MCF 10A (cell line): ENCODE measurements around the gene C1GALT1C1L. TPM values are rescaled to one million over a fixed set of nuclear protein-coding genes. Genes with fewer than 3 reads are reported as not detected.

Source experiments
- BruUV-seq: library from RNA; stranded (reverse); fragments of 400-500 nt; replicated peaks from 2 replicates; lab custom pipeline; 2021; lab: Mats Ljungman, UMichigan
- CTCF ChIA-PET: fragments of 300-600 bp; sonication (Branson Sonifier 250); formaldehyde crosslinking; extraction: SDS; loops from one replicate; lab custom pipeline; 2021; ENCODE audit warnings: antibody characterized with exemption, inconsistent platforms; lab: Yijun Ruan, JAX
- POLR2A ChIA-PET: fragments of 300-600, 350-650 bp; sonication (Branson Sonifier 250); formaldehyde crosslinking; extraction: SDS; loops from one replicate; lab custom pipeline; 2020; ENCODE audit warnings: antibody characterized with exemption, inconsistent platforms; lab: Yijun Ruan, JAX
- DNase-seq: peaks from one replicate; pipeline ENCODE4 v3.0.0-alpha.2; 2018; ENCODE audit not compliant: unreplicated experiment
- H3K27ac Mint-ChIP-seq: one replicate; pipeline ENCODE4 v1.8.0; 2022; ENCODE audit warnings: mild to moderate bottlenecking, low read depth, mixed read lengths; ENCODE audit not compliant: unreplicated experiment
- H3K27me3 Mint-ChIP-seq: one replicate; pipeline ENCODE4 v1.8.0; 2022; ENCODE audit warnings: mixed read lengths; ENCODE audit not compliant: insufficient read depth, unreplicated experiment
- H3K36me3 Mint-ChIP-seq: one replicate; pipeline ENCODE4 v1.8.0; 2022; ENCODE audit warnings: mild to moderate bottlenecking, moderate library complexity, mixed read lengths; ENCODE audit not compliant: insufficient read depth, unreplicated experiment
- H3K4me1 Mint-ChIP-seq: one replicate; pipeline ENCODE4 v1.8.0; 2022; ENCODE audit warnings: mixed read lengths; ENCODE audit not compliant: insufficient read depth, unreplicated experiment
- H3K4me3 Mint-ChIP-seq: one replicate; pipeline ENCODE4 v1.8.0; 2022; ENCODE audit warnings: mild to moderate bottlenecking, moderate library complexity, mixed read lengths; ENCODE audit not compliant: unreplicated experiment
- H3K9me3 Mint-ChIP-seq: one replicate; pipeline ENCODE4 v1.8.0; 2022; ENCODE audit warnings: mixed read lengths; ENCODE audit not compliant: unreplicated experiment
- intact Hi-C: fragments of 100-400 bp; cut with micrococcal nuclease; formaldehyde crosslinking; loops from 2 replicates; pipeline ENCODE4 v1.14.1; 2022
- total RNA-seq: library from RNA; stranded (reverse); gene quantifications from 2 replicates; pipeline ENCODE4 v1.2.3, GENCODE V29; 2022
- TF ChIP-seq, protein P1 (sequence below): fragments of 200-600 bp; IDR thresholded peaks from one replicate; pipeline ENCODE4 v1.8.0; 2022; ENCODE audit warnings: antibody characterized with exemption, mild to moderate bottlenecking; ENCODE audit not compliant: unreplicated experiment

Gene C1GALT1C1L
- total RNA-seq, 1 experiment from 2014 or later = not detected

DNA sequence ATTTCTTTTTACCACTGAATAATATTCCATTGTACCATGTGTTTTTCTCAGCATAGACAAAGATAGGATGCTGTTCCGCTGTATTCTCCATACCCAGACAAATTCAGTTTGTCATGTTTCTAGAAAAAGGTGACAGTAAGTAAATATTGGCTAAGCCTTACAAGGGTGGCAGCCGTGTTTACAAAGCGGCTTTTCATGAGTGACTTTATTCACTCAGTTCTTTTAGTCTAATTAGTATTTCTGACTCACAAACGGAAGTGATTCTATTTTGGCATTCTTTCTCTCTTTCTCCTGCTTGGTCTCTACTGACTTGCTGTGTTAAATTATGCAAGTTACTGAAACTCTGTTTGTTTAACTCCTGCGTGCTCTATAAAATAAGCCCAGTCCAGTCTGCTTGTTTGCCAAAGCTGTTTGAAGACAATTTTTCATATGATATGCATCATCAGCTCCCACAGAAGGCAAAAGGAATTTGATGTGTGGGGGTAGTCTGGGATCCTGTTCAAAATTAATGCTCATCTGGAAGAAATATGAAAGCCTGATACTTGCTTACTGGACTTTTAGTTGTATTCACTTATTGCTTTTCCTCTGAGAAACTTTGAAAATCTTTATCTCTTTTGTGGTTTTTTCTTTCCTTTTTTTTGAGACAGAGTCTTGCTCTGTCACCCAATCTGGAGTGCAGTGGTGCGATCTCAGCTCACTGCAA lies 41.5 kb downstream of the C1GALT1C1L start:
- Mint-ChIP-seq H3K36me3 (no peaks in the 10 kb centered on the region), H3K27ac (no peak overlapping the region), H3K9me3 (no peaks in the 10 kb centered on the region), H3K4me1 (peaks cover 26% of the 10 kb centered on the region), H3K4me3 (peak overlapping the region; percentile 24), H3K27me3 (peaks cover 36% of the 10 kb centered on the region)
- CTCF ChIA-PET = interaction anchor here (0.7 kb wide), 1 partner anchor 9 kb away, joined by 3 read pairs; no protein-coding TSS in a partner anchor
- DNase-seq = peak; percentile 45
- BruUV-seq = no TSS peak
- POLR2A ChIA-PET = interaction anchor here (0.9 kb wide), 1 partner anchor 139 kb away, joined by 3 read pairs; the partner anchor contains the start of gene DYNC2LI1
- intact Hi-C loops = no loop called here
- TF ChIP-seq, protein P1, sequence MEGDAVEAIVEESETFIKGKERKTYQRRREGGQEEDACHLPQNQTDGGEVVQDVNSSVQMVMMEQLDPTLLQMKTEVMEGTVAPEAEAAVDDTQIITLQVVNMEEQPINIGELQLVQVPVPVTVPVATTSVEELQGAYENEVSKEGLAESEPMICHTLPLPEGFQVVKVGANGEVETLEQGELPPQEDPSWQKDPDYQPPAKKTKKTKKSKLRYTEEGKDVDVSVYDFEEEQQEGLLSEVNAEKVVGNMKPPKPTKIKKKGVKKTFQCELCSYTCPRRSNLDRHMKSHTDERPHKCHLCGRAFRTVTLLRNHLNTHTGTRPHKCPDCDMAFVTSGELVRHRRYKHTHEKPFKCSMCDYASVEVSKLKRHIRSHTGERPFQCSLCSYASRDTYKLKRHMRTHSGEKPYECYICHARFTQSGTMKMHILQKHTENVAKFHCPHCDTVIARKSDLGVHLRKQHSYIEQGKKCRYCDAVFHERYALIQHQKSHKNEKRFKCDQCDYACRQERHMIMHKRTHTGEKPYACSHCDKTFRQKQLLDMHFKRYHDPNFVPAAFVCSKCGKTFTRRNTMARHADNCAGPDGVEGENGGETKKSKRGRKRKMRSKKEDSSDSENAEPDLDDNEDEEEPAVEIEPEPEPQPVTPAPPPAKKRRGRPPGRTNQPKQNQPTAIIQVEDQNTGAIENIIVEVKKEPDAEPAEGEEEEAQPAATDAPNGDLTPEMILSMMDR = no peak

DNA sequence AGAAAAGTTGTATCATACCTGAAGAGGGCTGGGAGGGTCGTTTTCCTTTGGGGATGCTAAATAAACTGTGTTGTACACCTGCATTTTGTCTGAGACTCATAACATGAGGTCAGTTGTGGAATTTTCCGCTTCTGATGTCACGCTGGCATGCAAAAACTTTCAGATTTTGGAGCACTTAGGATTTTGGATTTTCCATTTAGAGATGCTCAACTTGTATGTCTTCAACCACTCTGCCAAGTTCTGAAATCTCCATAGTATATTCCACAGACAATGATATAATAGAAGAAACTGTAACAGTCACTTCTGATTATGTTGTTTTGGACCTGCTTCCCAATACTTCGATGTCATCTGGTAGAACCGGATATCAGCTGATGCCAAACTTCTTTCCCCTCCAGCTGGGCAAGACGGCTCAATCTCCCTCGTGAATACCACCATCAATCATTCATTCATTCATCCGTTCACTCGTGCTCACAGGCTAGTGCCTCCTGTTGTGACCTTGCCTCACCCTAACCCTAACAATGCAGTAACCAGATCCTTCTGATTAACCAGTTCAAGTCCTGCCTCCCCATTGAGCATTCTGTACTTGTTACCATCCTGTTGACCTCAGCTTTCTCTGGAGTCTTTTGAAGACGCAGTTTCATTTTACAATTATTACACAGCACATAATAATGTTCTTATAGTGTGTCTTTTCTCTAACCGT lies 44.5 kb downstream of the C1GALT1C1L start:
- no peak for DNase-seq
- H3K4me3 Mint-ChIP-seq = no peak overlapping the region
- POLR2A ChIA-PET = interaction anchor here (1.1 kb wide), 1 partner anchor 50 kb away, joined by 3 read pairs; no protein-coding TSS in a partner anchor
- no peak overlapping the region for H3K27ac Mint-ChIP-seq
- H3K27me3 Mint-ChIP-seq = peaks cover 59% of the 10 kb centered on the region
- H3K4me1 Mint-ChIP-seq = peaks cover 24% of the 10 kb centered on the region
- TF ChIP-seq, protein P1 = no peak
- H3K36me3 Mint-ChIP-seq = no peaks in the 10 kb centered on the region
- CTCF ChIA-PET = no interaction called here
- BruUV-seq = no TSS peak
- intact Hi-C loops = no loop called here
- no peaks in the 10 kb centered on the region for H3K9me3 Mint-ChIP-seq

Other genes starting within 250 kb of the C1GALT1C1L start
- gene THADA, start 80.4 kb downstream of the C1GALT1C1L start, total RNA-seq = 42.3 and 49.8 TPM in 2 replicates
- 0.93 and 1.2 TPM in 2 replicates for gene PLEKHH2, start 39.2 kb downstream of the C1GALT1C1L start, total RNA-seq
- 13.0 and 16.6 TPM in 2 replicates for gene DYNC2LI1, start 97.6 kb upstream of the C1GALT1C1L start, total RNA-seq
- gene ABCG5, start 162.4 kb upstream of the C1GALT1C1L start, total RNA-seq = not detected in 2 replicates
- not detected in 2 replicates for gene ABCG8, start 162.5 kb upstream of the C1GALT1C1L start, total RNA-seq